Liver (tissue), 9 donors: ENCODE results near the gene VAV3. TPM values are rescaled to one million over a fixed set of nuclear protein-coding genes. Genes with fewer than 3 reads are reported as not detected.

ENCODE experiments used
- DNase-seq: peaks from one replicate; pipeline ENCODE4 v3.0.0-alpha.2; 2017; ENCODE audit warnings: low spot score
- H3K27ac ChIP-seq, 2 donors: one replicate each; pipeline ENCODE4 v1.7.0; 2013; ENCODE audit warnings: inconsistent platforms in 2 of 2, low read length in 2 of 2, control low read depth in 1 of 2, low read depth in 1 of 2, mild to moderate bottlenecking in 1 of 2
- H3K27me3 ChIP-seq, 4 donors: one replicate each; pipeline versions ENCODE4 v1.6.1 to v1.7.0; 2013; ENCODE audit warnings: low read length in 3 of 4, inconsistent platforms in 1 of 4, mild to moderate bottlenecking in 1 of 4, moderate library complexity in 1 of 4; ENCODE audit not compliant: control insufficient read depth in 4 of 4, insufficient read depth in 4 of 4
- H3K36me3 ChIP-seq, 4 donors: one replicate each; pipeline versions ENCODE4 v1.6.1 to v1.7.0; 2013; ENCODE audit warnings: low read length in 3 of 4, mild to moderate bottlenecking in 3 of 4, low read depth in 1 of 4, moderate library complexity in 1 of 4; ENCODE audit not compliant: control insufficient read depth in 4 of 4, insufficient read depth in 3 of 4
- H3K4me1 ChIP-seq, 4 donors: one replicate each; pipeline versions ENCODE4 v1.6.1 to v1.7.0; 2013; ENCODE audit warnings: low read length in 3 of 4, mild to moderate bottlenecking in 3 of 4, moderate library complexity in 1 of 4; ENCODE audit not compliant: control insufficient read depth in 4 of 4, insufficient read depth in 4 of 4
- H3K4me3 ChIP-seq, 3 donors: one replicate each; pipeline versions ENCODE4 v1.6.1 to v1.7.0; 2013; ENCODE audit warnings: low read length in 3 of 3, control low read depth in 1 of 3, low read depth in 1 of 3, mild to moderate bottlenecking in 1 of 3
- H3K9ac ChIP-seq, 2 donors: one replicate each; pipeline ENCODE4 v1.7.0; 2013; ENCODE audit warnings: low read length in 2 of 2, mild to moderate bottlenecking in 2 of 2, moderate library complexity in 2 of 2, control low read depth in 1 of 2, low read depth in 1 of 2
- H3K9me3 ChIP-seq, 4 donors: one replicate each; pipeline versions ENCODE4 v1.6.1 to v1.7.0; 2013; ENCODE audit warnings: low read length in 3 of 4; ENCODE audit not compliant: control insufficient read depth in 4 of 4
- EGR1 ChIP-seq, 2 donors: IDR thresholded peaks; 2 replicates each; pipeline ENCODE4 v1.6.1; 2016 to 2018; ENCODE audit warnings: antibody characterized with exemption in 2 of 2, low read depth in 2 of 2
- FOXA1 ChIP-seq: IDR thresholded peaks from 2 replicates; pipeline ENCODE4 v1.6.1; 2016; ENCODE audit warnings: antibody characterized with exemption
- FOXA2 ChIP-seq: IDR thresholded peaks from 2 replicates; pipeline ENCODE4 v1.6.1; 2016; ENCODE audit warnings: antibody characterized with exemption
- HNF4A ChIP-seq, 2 donors: conservative IDR thresholded peaks; 2 replicates each; pipeline ENCODE4 v1.6.1; 2016; ENCODE audit warnings: antibody characterized with exemption in 2 of 2, mild to moderate bottlenecking in 2 of 2
- HNF4G ChIP-seq: IDR thresholded peaks from 2 replicates; pipeline ENCODE4 v1.6.1; 2016; ENCODE audit warnings: antibody characterized with exemption
- JUND ChIP-seq, 2 donors: IDR thresholded peaks; 2 replicates each; pipeline ENCODE4 v1.6.1; 2016; ENCODE audit warnings: antibody characterized with exemption in 2 of 2
- NR2F2 ChIP-seq: IDR thresholded peaks from 2 replicates; pipeline ENCODE4 v1.6.1; 2016; ENCODE audit warnings: antibody characterized with exemption
- RAD21 ChIP-seq, 2 donors: IDR thresholded peaks; 2 replicates each; pipeline ENCODE4 v1.6.1; 2016; ENCODE audit warnings: antibody characterized with exemption in 2 of 2, mild to moderate bottlenecking in 2 of 2
- RXRA ChIP-seq, 2 donors: IDR thresholded peaks; 2 replicates each; pipeline ENCODE4 v1.6.1; 2017 to 2018; ENCODE audit warnings: antibody characterized with exemption in 2 of 2, mild to moderate bottlenecking in 1 of 2
- SP1 ChIP-seq: IDR thresholded peaks from 2 replicates; pipeline ENCODE4 v1.6.1; 2018; ENCODE audit warnings: antibody characterized with exemption, mild to moderate bottlenecking
- TAF1 ChIP-seq: conservative IDR thresholded peaks from 2 replicates; pipeline ENCODE4 v1.6.1; 2016; ENCODE audit warnings: antibody characterized with exemption, mild to moderate bottlenecking
- YY1 ChIP-seq: IDR thresholded peaks from 2 replicates; pipeline ENCODE4 v1.6.1; 2016; ENCODE audit warnings: antibody characterized with exemption, mild to moderate bottlenecking
- WGBS: extraction: QIAGEN DNeasy Blood & Tissue Kit; methylation state at CpG from one replicate; pipeline ENCODE4 v1.1.7; 2013; 5-methylcytosine and 5-hydroxymethylcytosine counted together
- polyA plus RNA-seq, 2 donors: library from polyadenylated mRNA; stranded (reverse) in 1 of 2; unstranded in 1 of 2; fragments of 200-250 nt in 1 of 2; fragments of >200 nt in 1 of 2; fragmentation: Nextera tagmentation in 1 of 2; extraction: Ambion mirVana in 1 of 2; gene quantifications; one replicate each; pipeline versions ENCODE4 v1.2.1 to v1.2.3, GENCODE V29; 2013 to 2015
- total RNA-seq, 2 donors: library from RNA; depleted of rRNA; stranded (reverse); fragments of >200 nt; gene quantifications; one replicate each; pipeline ENCODE4 v1.2.3, GENCODE V29; 2014
- TF ChIP-seq, protein P1 (sequence below): IDR thresholded peaks from 2 replicates; pipeline ENCODE4 v1.6.1; 2016; ENCODE audit warnings: antibody characterized with exemption
- TF ChIP-seq, protein P2 (sequence below): IDR thresholded peaks from 2 replicates; pipeline ENCODE4 v1.6.1; 2016; ENCODE audit warnings: antibody characterized with exemption
- TF ChIP-seq, protein P3 (sequence below): IDR thresholded peaks from 2 replicates; pipeline ENCODE4 v1.6.1; 2016; ENCODE audit warnings: antibody characterized with exemption
- TF ChIP-seq, protein P4 (sequence below): fragments of 150-350 bp; IDR thresholded peaks from 2 replicates; pipeline ENCODE4 v1.5.1; 2017; ENCODE audit warnings: improper control_type of control experiment, low read depth, low read length; ENCODE audit not compliant: missing input control
- TF ChIP-seq, protein P5 (sequence below): IDR thresholded peaks from 2 replicates; pipeline ENCODE4 v1.6.1; 2016; ENCODE audit warnings: antibody characterized with exemption, mild to moderate bottlenecking
- donor health status: healthy.
- donor health status: healthy.
- donor health status: healthy.
- donor health status: healthy.
- donor health status: healthy.

VAV3 gene
- total and polyA plus RNA-seq, 4 donors = 0.46 to 4.8 (median 2.7) TPM

DNA sequence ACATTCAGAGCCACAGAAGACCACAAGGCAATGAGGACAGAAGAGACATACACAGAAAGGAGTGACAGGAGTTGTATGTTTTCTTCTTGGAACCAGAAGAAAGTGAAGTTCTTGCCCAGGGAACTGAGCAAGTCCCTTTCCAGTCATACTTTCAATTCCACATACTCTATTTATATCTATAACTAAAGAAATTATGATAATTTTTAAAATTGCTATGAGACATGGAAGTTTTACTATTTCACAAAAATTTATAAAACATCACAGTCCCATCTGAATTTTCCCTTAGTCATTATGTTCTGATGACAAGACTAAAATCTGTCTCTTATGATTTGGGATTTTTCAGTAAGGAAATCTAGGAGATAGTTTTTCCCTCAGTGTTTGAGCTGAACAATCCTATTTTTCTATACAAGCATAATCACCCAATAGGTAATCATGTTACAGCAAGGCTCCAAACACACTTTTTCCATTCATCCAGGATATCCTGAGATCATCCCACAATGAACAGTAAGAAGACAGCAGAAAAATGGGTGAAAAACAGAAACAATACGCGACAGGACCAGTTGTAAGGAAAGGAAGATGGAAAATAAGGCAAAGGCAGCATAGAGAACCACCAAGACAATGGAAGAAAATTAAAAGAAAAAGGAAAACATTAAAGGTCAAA lies 154.6 kb downstream of the VAV3 start:
- Histone ChIP-seq H3K27ac (no peak overlapping the region), H3K27me3 (peaks cover 0 to 3% (median 0%) of the 10 kb centered on the region in 4 donors), H3K9me3 (no peaks in the 10 kb centered on the region), H3K9ac (no peak overlapping the region), H3K4me1 (no peaks in the 10 kb centered on the region), H3K4me3 (no peak overlapping the region), H3K36me3 (no peaks in the 10 kb centered on the region)
- WGBS = 86% methylated on average over 2 of the region's 2 CpGs
- TF ChIP-seq RAD21 (IDR thresholded peaks at IDR 0.05) (no peak), NR2F2 (no peak), RXRA (IDR thresholded peaks at IDR 0.05) (no peak), HNF4G (no peak), YY1 (no peak), FOXA2 (no peak), EGR1 (IDR thresholded peaks at IDR 0.05; ENCODE audit: low read depth in 2 of 2) (no peak), HNF4A (conservative IDR thresholded peaks at IDR 0.05) (no peak), TAF1 (no peak), FOXA1 (no peak), JUND (IDR thresholded peaks at IDR 0.05) (no peak), SP1 (no peak)
- TF ChIP-seq, protein P1, sequence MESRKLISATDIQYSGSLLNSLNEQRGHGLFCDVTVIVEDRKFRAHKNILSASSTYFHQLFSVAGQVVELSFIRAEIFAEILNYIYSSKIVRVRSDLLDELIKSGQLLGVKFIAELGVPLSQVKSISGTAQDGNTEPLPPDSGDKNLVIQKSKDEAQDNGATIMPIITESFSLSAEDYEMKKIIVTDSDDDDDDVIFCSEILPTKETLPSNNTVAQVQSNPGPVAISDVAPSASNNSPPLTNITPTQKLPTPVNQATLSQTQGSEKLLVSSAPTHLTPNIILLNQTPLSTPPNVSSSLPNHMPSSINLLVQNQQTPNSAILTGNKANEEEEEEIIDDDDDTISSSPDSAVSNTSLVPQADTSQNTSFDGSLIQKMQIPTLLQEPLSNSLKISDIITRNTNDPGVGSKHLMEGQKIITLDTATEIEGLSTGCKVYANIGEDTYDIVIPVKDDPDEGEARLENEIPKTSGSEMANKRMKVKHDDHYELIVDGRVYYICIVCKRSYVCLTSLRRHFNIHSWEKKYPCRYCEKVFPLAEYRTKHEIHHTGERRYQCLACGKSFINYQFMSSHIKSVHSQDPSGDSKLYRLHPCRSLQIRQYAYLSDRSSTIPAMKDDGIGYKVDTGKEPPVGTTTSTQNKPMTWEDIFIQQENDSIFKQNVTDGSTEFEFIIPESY = no peak
- TF ChIP-seq, protein P2, sequence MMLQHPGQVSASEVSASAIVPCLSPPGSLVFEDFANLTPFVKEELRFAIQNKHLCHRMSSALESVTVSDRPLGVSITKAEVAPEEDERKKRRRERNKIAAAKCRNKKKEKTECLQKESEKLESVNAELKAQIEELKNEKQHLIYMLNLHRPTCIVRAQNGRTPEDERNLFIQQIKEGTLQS = no peak
- TF ChIP-seq, protein P3, sequence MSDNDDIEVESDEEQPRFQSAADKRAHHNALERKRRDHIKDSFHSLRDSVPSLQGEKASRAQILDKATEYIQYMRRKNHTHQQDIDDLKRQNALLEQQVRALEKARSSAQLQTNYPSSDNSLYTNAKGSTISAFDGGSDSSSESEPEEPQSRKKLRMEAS = no peak
- TF ChIP-seq, protein P4, sequence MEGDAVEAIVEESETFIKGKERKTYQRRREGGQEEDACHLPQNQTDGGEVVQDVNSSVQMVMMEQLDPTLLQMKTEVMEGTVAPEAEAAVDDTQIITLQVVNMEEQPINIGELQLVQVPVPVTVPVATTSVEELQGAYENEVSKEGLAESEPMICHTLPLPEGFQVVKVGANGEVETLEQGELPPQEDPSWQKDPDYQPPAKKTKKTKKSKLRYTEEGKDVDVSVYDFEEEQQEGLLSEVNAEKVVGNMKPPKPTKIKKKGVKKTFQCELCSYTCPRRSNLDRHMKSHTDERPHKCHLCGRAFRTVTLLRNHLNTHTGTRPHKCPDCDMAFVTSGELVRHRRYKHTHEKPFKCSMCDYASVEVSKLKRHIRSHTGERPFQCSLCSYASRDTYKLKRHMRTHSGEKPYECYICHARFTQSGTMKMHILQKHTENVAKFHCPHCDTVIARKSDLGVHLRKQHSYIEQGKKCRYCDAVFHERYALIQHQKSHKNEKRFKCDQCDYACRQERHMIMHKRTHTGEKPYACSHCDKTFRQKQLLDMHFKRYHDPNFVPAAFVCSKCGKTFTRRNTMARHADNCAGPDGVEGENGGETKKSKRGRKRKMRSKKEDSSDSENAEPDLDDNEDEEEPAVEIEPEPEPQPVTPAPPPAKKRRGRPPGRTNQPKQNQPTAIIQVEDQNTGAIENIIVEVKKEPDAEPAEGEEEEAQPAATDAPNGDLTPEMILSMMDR = no peak
- TF ChIP-seq, protein P5, sequence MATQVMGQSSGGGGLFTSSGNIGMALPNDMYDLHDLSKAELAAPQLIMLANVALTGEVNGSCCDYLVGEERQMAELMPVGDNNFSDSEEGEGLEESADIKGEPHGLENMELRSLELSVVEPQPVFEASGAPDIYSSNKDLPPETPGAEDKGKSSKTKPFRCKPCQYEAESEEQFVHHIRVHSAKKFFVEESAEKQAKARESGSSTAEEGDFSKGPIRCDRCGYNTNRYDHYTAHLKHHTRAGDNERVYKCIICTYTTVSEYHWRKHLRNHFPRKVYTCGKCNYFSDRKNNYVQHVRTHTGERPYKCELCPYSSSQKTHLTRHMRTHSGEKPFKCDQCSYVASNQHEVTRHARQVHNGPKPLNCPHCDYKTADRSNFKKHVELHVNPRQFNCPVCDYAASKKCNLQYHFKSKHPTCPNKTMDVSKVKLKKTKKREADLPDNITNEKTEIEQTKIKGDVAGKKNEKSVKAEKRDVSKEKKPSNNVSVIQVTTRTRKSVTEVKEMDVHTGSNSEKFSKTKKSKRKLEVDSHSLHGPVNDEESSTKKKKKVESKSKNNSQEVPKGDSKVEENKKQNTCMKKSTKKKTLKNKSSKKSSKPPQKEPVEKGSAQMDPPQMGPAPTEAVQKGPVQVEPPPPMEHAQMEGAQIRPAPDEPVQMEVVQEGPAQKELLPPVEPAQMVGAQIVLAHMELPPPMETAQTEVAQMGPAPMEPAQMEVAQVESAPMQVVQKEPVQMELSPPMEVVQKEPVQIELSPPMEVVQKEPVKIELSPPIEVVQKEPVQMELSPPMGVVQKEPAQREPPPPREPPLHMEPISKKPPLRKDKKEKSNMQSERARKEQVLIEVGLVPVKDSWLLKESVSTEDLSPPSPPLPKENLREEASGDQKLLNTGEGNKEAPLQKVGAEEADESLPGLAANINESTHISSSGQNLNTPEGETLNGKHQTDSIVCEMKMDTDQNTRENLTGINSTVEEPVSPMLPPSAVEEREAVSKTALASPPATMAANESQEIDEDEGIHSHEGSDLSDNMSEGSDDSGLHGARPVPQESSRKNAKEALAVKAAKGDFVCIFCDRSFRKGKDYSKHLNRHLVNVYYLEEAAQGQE = no peak
- DNase-seq = no peak
